HG03432 (cell line): ENCODE measurements around the gene SIPA1L2.
"Not testable (repeated sequence)": the region's sequence is repeated elsewhere in the genome, so short reads cannot be mapped to it uniquely, and the experiment has no call there.

Experiments
- ATAC-seq: cut with Tn5 transposase; IDR thresholded peaks from one replicate; pipeline ENCODE4 v1.9.1; 2021; ENCODE audit warnings: mild to moderate bottlenecking, moderate library complexity; ENCODE audit not compliant: unreplicated experiment

Gene SIPA1L2

DNA sequence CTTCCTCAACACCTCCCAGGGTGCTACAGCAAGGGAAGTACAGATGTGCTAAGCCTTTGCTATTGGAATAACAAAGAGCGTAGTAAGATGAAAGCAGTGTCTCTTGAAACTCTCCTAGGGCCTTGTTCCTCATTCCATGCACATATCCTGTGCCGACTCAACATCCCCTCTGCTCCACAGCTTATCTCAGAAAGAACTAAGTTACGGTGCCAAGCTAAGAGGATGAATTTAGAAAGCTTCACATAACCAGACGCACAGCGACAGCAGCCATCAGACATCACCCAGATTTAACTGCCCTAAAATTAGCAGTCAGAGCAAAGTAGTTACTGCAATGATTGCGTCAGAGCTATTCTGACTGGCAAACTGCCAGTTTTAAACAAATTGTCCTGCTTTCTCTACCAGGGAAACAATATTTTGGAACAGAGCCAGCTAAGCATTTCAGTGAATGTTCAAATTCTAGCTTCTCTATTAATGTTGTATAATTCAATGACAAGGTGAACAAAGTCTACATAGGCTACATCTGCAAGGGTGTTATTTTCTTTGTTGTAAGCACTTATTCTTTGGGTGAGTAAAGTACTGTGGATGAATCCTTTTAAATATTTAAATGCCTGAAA, 9.5 kb downstream of the SIPA1L2 start:
- ATAC-seq, result no peak

GRCh38 chr1:232617237-232617636, 12.7 kb downstream of the SIPA1L2 start:
- ATAC-seq, result no peak

DNA sequence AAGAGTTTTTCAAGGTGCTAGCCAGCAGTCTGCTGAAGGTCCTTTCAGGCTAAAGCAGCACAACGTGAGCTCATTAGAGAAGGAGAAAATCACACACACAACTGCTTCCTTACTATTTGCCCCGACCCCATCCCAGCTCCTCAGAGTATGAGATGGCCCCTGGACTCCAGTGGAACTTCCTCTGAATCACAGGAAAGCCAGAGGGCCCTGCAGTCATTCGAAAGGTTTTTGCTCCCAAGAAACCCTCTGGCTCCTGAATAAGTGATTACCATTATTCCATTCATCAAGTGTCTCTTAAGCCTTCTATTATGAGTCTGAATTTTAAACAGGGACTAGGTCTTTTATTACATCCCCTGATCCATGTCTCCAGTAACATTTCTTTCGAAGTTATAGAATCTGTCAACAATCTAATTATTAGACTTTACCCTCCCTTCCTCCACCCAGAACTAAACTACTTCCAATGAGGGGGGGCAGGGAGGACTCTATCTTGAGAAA, 14.6 kb downstream of the SIPA1L2 start:
- no peak for ATAC-seq

GRCh38 chr1:232614811-232615210, 15.1 kb downstream of the SIPA1L2 start:
- no peak for ATAC-seq

DNA sequence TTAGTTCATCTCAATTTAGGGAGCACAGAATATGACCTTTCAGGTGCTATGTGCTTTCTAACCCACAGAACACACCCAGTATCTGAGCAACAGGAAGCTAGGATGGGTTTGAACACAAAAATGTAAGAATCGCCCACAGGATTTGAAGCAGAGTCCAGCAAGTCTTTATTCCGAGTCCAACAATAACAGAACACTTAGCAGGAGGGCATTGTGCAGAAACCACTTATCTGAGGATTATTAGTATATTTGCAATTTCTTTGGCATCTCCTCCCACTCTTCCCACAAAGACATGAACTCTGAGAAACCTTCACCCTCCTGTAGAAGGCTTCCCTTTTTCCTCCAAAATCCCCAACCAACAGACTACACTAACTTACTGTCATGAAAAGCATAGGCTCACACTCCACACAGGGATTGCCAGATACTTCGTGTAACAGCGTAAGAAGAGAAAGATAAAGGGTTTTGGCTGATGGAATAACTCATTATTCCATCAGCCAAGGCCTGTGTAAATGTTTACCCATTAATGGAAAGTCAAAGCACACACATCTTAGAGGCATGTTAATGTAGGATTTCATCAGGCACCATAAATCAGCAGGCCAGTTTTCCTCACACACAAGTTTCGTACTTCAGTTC, 16.1 kb downstream of the SIPA1L2 start:
- ATAC-seq, result no peak

GRCh38 chr1:232612836-232613235, 17.1 kb downstream of the SIPA1L2 start:
- not testable (repeated sequence) for ATAC-seq

- no peak for ATAC-seq
Measured at GRCh38 chr1:232611834-232612233, 18.1 kb downstream of the SIPA1L2 start.

- ATAC-seq, result not testable (repeated sequence)
Measured at GRCh38 chr1:232610902-232611745, 18.8 kb downstream of the SIPA1L2 start.

- ATAC-seq, result no peak
Measured at GRCh38 chr1:232610192-232610901, 19.6 kb downstream of the SIPA1L2 start.

DNA sequence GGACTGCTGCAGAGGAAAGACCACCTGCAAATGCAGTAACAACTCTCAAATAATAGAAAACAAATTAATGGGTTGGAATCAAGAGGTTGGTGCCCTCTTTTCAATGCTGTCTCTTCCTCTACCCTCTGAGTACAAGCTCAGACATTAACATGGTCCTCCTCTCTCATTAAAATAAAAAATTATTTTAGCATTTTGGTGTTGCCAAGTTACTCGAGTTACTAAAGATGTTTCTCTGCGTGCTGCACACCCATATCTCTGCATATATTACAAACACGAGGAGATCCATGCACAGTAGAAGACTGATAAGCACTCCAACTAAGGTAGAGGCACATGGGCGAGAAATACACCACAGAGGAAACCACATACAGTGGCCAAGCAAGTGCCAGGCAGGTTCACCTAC, 21.5 kb downstream of the SIPA1L2 start:
- ATAC-seq, result no peak

GRCh38 chr1:232602622-232603021, 27.3 kb downstream of the SIPA1L2 start:
- no peak for ATAC-seq

DNA sequence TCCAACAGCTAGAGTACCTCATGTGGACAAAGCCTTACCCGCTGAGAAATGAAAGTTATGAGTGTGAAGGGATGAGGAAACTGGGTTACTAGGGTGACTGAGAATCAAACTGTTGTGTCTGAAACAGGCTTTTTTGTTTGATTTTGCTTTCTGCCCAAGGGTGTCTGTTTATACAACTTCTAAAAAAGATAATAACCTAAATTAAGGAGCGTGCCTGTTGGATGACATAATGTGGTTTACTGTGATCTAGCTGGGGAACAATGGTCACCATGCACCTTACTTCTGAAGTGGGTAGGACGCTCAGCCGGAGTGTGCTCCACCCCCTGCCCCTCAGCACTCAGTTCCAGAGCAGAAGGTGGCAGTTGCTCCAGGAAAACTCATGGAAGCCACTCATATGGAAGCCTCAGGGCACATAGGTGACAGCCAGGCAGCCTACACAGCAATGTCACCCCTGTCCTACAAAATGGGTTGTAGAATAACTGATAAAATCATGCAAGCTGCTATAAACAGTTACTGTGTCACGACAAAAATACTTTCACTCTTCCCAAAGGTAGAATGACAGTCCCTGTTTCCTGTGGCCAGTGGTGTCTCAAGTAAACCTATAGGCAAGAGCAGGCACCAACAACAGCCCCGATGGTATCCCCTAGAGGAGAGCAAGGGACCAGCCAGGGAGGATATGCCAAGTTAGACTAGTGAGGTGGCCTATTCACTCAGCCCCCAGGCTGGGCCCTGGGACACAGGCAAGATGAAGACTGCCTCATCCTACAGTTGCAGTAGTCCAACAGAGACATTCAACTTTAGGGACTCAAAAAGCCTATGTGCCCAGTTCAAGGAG, 29.3 kb downstream of the SIPA1L2 start:
- ATAC-seq, result peak; percentile 40

- peak; percentile 57 for ATAC-seq
Measured at GRCh38 chr1:232599178-232600041, 30.5 kb downstream of the SIPA1L2 start.

GRCh38 chr1:232598837-232599177, 31.1 kb downstream of the SIPA1L2 start:
- ATAC-seq, result no peak

DNA sequence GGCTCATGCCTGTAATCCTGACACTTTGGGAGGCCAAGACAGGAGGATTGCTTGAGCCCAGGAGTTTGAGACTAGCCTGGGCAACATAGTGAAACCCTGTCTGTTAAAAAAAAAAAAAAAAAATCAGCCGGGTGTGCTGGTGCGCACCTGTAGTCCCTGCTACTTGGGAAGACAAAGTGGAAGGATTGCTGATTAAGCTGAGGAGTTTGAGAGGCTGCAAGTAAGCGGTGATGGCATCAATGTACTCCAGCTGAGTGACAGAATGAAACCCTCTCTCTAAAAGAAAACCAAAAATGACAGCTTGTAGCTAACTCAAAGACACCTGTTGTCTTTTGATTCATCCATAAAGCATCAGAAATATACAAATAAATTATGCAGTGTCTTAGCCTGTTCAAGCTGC, 31.8 kb downstream of the SIPA1L2 start:
- ATAC-seq, result no peak

GRCh38 chr1:232597721-232598120, 32.2 kb downstream of the SIPA1L2 start:
- ATAC-seq, result peak; percentile 48

GRCh38 chr1:232596666-232597303, 33.1 kb downstream of the SIPA1L2 start:
- ATAC-seq, result peak; percentile 48

- no peak for ATAC-seq
Measured at GRCh38 chr1:232594768-232595698, 34.9 kb downstream of the SIPA1L2 start.
